GM21526 (cell line): Measurements from ENCODE around the gene MAP3K6.

Experiments
- ATAC-seq: cut with Tn5 transposase; IDR thresholded peaks from one replicate; pipeline ENCODE4 v1.9.1; 2021; ENCODE audit warnings: moderate library complexity; ENCODE audit not compliant: unreplicated experiment, low FRiP score

MAP3K6 gene

GRCh38 chr1:27339213-27339612 is 27.5 kb downstream of the MAP3K6 start:
- ATAC-seq = no peak

DNA sequence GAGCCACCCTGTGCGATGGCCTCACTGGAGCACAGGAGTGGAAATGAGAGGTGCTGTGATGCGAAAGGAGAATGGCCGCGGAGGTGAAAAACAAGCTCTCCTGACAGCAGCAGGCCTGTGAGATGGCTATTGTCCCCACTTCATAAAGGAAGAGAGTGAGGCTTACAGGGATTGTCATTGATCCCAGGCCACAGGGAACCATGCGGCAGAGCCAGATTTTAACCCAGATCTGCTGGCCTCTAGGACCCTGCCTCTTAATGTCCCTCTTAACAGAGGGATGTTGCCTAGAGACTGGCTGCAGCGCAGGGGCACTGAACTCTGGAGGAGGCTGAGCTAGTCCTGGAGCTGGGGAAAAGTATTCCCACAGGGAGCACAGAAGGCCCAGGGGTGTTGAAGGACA is 28.0 kb downstream of the MAP3K6 start:
- ATAC-seq = no peak

- no peak for ATAC-seq
Measured at GRCh38 chr1:27336756-27337155, 30.0 kb downstream of the MAP3K6 start.

DNA sequence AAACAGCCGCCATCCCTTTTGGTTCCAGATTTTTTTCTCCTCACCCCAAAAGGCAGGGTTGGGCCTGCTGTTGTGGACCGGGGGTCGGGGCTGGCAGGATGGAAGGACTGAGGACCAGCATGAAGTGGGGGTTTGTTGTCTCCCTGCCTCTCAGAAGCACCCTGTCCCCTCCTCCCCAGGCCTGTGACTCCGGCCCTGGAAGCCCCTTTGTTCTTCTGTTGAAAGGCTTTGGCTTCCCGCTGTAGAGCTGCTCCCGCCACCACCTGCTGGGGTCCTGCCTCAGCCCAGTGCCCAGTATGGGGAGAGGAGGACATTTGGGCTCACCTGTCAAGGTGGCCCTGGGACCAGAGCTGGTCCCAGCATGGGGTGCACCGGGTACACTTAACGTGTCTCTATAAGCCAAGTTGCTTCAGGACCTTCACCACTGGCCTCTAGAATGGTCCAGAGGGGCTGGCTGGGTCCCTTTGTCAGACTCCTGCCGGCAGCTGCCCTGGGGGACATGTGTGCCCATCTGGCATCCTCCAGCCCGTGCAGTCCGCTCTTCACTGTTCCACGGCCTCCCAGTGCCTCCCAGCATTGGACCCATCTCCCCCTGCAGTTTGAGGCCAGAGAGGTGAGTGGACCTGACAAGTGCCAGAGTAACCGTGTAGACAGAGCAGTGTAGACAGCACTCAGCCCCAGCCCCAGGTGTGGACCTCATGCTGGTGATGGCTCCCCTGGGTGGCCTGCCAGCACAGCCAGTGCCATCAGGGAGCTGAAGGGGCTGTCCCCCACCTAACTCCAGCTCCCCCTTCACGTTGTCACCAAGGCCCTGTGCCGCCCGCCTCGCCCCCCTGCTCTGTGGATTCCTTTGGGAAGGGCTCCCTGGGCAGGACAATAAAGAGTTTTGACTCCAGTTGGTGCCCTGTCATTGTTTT is 31.0 kb downstream of the MAP3K6 start:
- ATAC-seq = no peak

DNA sequence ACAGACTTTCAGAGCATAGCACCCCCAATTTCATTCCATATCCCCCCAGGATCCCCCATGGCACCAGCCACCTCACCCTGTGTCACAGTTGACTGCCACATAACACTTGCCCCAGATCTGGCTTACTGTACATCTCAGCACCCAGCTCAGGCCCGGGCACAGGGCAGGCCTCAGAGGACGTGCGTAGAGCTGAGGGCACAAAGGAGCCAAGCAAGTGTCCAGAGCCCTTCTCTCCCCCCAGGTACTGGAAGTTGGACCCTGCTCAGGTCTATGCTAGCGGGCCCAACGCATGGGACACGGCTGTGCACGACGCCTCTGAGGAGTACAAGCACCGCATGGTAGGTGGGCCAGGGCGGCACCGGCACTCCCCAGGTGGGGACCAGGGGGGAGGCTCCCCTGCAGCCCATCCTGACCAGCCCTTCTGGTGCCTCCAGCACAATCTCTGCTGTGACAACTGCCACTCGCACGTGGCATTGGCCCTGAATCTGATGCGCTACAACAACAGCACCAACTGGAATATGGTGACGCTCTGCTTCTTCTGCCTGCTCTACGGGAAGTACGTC is 33.0 kb downstream of the MAP3K6 start:
- no peak for ATAC-seq

DNA sequence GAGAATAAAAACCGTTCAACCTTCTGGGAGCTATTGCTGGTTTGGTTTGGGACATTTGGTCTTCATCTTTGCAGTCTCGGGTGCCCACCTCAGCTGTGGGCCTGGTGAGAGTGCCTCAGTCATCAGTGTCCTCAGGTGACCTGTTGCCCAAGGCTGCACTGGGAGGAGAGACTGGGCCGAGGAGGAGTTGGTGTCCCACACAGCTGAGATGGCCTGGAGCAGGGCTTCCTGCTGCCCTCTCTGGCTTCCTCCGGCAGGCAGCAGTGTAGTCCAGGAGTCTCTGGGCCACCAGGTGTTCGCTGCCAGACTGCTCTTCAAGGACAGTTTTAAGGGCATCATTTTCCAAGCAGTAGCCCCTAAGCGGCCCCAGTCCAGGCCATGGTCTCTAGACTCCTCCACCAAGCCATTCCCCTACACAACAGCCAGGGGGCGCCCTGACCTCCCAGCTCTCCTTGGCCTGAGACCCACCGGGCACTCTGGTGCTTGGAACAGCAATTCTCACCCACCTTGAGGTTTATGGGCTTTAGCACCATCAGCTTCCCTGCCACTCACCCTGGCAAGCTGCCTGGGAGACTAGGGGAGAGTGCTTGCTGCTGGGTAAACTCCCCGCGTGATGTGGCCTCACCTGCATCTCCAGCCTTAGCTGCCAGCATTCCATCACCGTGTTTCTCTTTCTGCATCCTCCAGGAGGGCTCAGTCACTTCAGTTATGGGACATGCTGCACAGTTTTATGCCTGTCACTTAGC is 34.1 kb downstream of the MAP3K6 start:
- no peak for ATAC-seq

- ATAC-seq = no peak
Measured at GRCh38 chr1:27331922-27332321, 34.8 kb downstream of the MAP3K6 start.

- ATAC-seq = no peak
Measured at GRCh38 chr1:27331426-27331825, 35.3 kb downstream of the MAP3K6 start.

DNA sequence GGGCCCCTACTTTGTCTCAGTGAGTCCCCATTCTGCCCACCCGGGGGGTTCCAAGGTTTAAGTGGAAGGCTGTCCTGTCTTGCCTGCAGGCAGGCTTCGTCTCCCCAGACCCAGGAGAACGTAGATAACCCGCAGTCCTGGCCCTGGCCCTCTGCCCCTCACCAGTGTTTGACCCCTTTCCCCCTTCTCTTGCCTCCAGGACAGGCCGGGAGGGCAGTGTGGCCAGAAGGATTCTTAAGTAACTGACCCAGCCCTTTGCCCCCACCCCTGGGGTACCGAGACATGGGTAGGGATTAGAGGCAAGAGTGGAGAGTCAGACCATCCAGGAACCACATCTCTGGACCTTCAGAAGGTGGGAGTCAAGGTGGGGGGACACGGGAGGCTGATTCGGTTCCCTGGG is 36.0 kb downstream of the MAP3K6 start:
- no peak for ATAC-seq

DNA sequence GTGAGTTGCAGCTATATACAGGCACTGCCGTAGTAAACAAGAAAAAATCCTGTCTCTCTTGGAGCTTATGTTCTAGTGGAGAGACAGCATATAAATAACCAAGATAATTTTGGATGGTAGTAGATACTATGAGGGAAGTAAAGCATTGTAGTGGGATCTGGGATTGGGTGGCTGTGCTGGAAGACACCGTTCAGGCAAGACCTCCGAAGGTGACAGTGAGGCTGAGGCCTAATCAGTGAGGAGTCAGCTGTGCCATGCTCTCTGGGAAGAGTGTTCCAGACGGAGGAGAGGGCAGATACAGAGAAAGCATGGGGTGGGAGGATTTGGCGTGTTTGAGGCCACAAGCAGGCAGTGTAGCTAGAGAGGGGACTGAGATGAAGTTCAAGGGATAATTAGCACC is 38.8 kb downstream of the MAP3K6 start:
- ATAC-seq = no peak

DNA sequence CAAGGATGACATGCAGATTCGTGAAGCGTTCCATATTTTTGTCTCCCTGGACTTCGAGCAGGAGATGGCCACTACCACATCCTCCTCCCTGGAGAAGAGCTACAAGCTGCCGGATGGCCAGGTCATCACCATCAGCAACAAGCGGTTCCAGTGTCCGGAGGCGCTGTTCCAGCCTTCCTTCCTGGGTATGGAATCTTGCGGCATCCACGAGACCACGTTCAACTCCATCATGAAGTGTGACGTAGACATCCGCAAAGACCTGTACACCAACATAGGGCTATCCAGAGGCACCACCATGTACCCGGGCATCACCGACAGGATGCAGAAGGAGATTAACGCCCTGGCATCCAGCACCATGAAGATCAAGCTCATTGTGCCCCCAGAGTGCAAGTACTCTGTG is 41.5 kb downstream of the MAP3K6 start:
- ATAC-seq = no peak

- no peak for ATAC-seq
Measured at GRCh38 chr1:27322569-27323240, 44.1 kb downstream of the MAP3K6 start.

- ATAC-seq = peak; percentile 87
Measured at GRCh38 chr1:27321813-27322568, 44.8 kb downstream of the MAP3K6 start, which contains the start of gene TMEM222. TSS of gene TMEM222 (plus strand) at chr1:27322163. CDS start at chr1:27322198, 35 bp downstream.

DNA sequence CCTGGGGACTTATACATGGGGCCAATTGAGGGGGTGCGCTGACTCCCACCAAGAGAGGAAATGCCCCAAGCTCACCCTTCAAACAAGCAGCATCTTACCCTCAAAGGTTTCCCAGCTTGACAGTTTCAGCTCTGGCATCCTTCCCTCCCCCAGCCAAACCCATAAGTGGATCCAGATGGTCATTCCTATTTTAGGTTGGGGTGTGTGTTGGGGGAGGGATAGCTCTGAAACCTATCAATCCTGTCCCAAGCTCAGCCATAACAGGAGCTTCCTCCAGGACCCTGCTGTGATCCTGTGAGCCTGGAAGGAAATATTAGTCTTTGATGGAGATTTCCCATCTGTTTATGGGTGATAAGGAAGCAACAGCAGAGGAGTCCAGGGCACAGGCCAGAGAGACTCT is 48.2 kb downstream of the MAP3K6 start:
- no peak for ATAC-seq

DNA sequence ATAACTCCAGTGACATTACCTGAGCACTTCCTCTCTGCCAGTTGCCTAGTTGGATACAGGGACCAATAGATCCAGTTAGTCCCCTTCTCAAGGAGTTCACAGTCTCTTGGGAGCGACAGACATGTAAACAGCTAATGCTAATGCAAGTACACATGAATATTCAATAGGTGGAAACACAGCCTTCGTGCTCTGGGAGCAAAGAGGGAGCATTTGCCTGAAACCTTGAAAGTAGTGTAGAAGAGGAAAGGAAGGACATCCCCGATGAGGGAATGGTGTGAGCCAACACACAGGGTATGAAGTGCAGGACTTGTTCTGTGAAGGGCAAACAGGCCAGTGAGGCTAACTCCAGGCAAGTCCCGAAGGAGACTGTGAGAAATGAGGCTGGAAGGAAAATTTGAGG is 48.6 kb downstream of the MAP3K6 start:
- ATAC-seq = no peak

- ATAC-seq = no peak
Measured at GRCh38 chr1:27316860-27317259, 49.9 kb downstream of the MAP3K6 start.

- no peak for ATAC-seq
Measured at GRCh38 chr1:27314737-27315136, 52.0 kb downstream of the MAP3K6 start.

DNA sequence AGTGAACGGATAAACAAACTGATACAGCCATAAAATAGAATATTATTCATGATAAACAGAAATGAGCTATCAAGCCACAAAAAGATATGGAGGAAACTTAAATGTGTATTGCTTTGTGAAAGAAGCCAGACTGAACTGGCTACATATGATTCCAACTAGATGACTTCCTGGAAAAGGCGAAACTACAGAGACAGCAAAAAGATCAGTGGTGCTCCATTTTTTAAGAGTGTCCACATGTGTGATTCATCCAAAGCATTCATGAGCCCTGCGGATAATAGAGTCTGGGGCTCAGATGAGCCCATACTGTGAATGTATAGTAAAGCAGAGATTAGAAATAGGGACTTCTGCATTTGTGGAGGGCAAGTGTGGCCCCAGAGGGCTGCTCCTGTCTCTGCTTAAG is 52.6 kb downstream of the MAP3K6 start:
- no peak for ATAC-seq

GRCh38 chr1:27307874-27308598 is 58.7 kb downstream of the MAP3K6 start:
- no peak for ATAC-seq
